Renal pelvis (tissue), 4 donors: ENCODE measurements around the gene MAP3K3. TPM values are rescaled to one million over a fixed set of nuclear protein-coding genes. Genes with fewer than 3 reads are reported as not detected.

Source experiments
- DNase-seq: peaks from one replicate; pipeline ENCODE4 v3.0.0-alpha.2; 2013
- polyA plus RNA-seq, 3 donors: library from polyadenylated mRNA; unstranded; fragments of 120-200 nt; gene quantifications; one replicate each; pipeline ENCODE4 v1.2.1, GENCODE V29; 2013; ENCODE audit not compliant: insufficient read length in 3 of 3

Gene MAP3K3
- polyA plus RNA-seq, 3 donors, result 27.1 to 34.6 (median 32.4) TPM

- no peak for DNase-seq
These were observed 25.0 kb downstream of the MAP3K3 start for GRCh38 chr17:63647065-63647725.

- DNase-seq, result no peak
These were observed 25.7 kb downstream of the MAP3K3 start for GRCh38 chr17:63647936-63648335.

GRCh38 chr17:63649813-63650212 is 27.6 kb downstream of the MAP3K3 start:
- DNase-seq, result no peak

- no peak for DNase-seq
These were observed 29.9 kb downstream of the MAP3K3 start for GRCh38 chr17:63652106-63652505.

- no peak for DNase-seq
These were observed 30.8 kb downstream of the MAP3K3 start for GRCh38 chr17:63653050-63653449.

- DNase-seq, result no peak
These were observed 35.6 kb downstream of the MAP3K3 start for GRCh38 chr17:63657786-63658185.

GRCh38 chr17:63658366-63658765 is 36.1 kb downstream of the MAP3K3 start:
- no peak for DNase-seq

GRCh38 chr17:63659850-63660249 is 37.6 kb downstream of the MAP3K3 start:
- no peak for DNase-seq

GRCh38 chr17:63665527-63666214 is 43.5 kb downstream of the MAP3K3 start:
- DNase-seq, result no peak

GRCh38 chr17:63672856-63673255 is 50.6 kb downstream of the MAP3K3 start:
- DNase-seq, result no peak

GRCh38 chr17:63675231-63675606 is 53.0 kb downstream of the MAP3K3 start:
- no peak for DNase-seq

- DNase-seq, result peak; percentile 77
These were observed 53.7 kb downstream of the MAP3K3 start for GRCh38 chr17:63675607-63676546.

- no peak for DNase-seq
These were observed 54.4 kb downstream of the MAP3K3 start for GRCh38 chr17:63676584-63676983.

GRCh38 chr17:63679214-63679613 is 57.0 kb downstream of the MAP3K3 start:
- no peak for DNase-seq

- DNase-seq, result no peak
These were observed 58.5 kb downstream of the MAP3K3 start for GRCh38 chr17:63680700-63681099.

- no peak for DNase-seq
These were observed 59.3 kb downstream of the MAP3K3 start for GRCh38 chr17:63681530-63681929.

- no peak for DNase-seq
These were observed 60.2 kb downstream of the MAP3K3 start for GRCh38 chr17:63682441-63682840.

GRCh38 chr17:63682981-63683380 is 60.8 kb downstream of the MAP3K3 start:
- no peak for DNase-seq

- no peak for DNase-seq
These were observed 62.8 kb downstream of the MAP3K3 start for GRCh38 chr17:63685041-63685440.

GRCh38 chr17:63685578-63685977 is 63.4 kb downstream of the MAP3K3 start:
- DNase-seq, result no peak

GRCh38 chr17:63686138-63686685 is 64.0 kb downstream of the MAP3K3 start:
- DNase-seq, result no peak

- no peak for DNase-seq
These were observed 66.3 kb downstream of the MAP3K3 start for GRCh38 chr17:63688396-63689020.
